Forelimb muscle (tissue), 1 donor: Measurements from ENCODE around the gene MTRFR. TPM values are rescaled to one million over a fixed set of nuclear protein-coding genes. Genes with fewer than 3 reads are reported as not detected.
"Not testable (repeated sequence)": the region's sequence is repeated elsewhere in the genome, so short reads cannot be mapped to it uniquely, and the experiment has no call there.

ENCODE experiments used
- DNase-seq: peaks from one replicate; pipeline ENCODE4 v3.0.0-alpha.2; 2013; ENCODE audit warnings: low read depth
- polyA plus RNA-seq: library from polyadenylated mRNA; unstranded; fragments of 120-200 nt; gene quantifications from one replicate; pipeline ENCODE4 v1.2.1, GENCODE V29; 2013; ENCODE audit not compliant: insufficient read length

Gene MTRFR
- polyA plus RNA-seq: 14.9 TPM

DNA sequence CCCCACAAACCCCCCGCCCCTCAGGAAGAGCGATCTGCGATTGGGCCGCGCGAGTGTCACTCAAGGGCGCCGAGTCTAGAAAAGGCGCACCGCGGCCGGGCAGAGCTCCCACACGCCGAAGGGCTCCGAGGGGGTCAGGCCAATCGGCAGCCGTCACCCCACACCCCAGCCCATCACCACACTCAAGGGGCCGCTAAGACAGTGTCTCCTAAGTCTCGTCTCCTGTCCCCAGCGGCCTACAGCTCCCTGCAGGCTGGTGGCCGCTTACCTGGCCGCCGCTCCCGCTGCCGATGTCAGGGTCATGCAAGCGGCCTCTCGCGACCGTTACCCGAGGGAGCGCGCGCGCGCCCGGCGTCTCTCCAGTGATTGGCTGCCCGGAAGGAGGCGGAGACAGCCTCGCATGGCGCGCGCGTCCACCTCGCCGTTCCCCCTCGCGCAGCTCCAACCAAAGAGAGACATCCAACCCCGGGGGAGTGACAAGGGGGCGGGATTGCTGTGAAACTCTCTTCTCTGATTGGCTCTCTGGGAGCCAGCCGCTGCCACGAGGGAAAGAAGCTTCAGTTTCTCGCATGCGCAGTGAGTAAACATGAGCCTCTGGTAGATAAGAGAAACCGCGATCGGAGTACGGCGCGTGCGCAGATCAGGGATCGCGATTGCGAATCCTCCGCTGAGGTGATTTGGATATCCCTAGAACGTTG lies at the start of gene MTRFR, which contains the start of gene MPHOSPH9:
TSS of gene MTRFR (plus strand) at position 630 of the 698 bp plus-strand sequence. CDS start 20,239 bp downstream, outside the sequence.
TSS of gene MPHOSPH9 (minus strand) at position 335 of the 698 bp plus-strand sequence. CDS start 2,777 bp downstream, outside the sequence.
- peak; percentile 98 for DNase-seq

DNA sequence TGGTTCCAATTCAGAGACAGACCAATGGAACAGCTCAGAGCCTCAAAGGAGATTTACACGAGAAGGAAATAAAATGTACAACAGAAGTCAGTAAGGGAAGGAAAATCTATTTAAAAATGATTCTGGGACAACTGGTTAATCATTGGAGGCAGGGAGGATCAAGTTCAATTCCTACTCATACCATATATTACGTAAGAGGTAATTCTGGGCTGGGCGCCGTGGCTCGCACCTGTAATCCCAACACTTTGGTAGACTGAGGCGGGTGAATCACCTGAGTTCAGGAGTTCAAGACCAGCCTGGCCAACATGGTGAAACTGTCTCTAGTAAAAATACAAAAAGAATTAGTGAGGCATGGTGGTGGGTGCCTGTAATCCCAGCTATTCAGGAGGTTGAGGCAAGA lies 45.6 kb upstream of the MTRFR start:
- no peak for DNase-seq

DNA sequence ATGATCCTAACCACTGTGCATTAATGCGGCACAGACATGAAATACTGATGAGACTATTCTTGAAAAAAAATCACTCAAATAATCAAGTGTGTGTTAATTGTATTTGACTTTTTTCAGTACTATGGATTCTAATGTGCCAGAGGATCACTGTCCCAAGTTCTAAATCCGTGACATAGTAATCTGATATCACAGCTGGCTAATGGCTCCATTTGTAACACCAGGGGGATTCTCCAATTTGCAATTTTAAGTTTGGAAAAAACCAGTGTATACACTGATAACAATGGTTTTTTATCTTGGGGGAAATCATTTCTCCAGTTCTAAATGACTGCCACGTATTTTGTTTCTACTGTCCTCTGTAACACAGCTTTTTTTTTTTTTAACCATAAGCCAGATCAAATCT lies 33.3 kb upstream of the MTRFR start:
- no peak for DNase-seq

DNA sequence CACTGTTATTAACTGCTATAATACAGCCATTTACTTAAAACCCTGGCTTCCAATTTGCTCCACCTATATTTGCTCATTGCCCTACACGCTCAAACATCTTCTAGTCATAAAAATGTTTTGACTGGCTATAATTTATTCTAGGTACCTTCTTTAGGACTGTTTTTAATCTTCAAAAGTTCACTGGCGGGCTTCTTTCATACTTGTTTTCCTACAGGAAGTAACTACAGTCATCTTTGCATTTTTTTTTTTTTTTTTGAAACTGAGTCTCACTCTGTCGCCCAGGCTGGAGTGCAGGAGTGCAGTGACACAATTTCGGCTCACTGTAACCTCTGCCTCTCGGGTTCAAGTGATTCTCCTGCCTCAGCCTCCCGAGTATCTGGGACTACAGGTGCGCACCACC lies 32.8 kb upstream of the MTRFR start:
- DNase-seq: no peak

DNA sequence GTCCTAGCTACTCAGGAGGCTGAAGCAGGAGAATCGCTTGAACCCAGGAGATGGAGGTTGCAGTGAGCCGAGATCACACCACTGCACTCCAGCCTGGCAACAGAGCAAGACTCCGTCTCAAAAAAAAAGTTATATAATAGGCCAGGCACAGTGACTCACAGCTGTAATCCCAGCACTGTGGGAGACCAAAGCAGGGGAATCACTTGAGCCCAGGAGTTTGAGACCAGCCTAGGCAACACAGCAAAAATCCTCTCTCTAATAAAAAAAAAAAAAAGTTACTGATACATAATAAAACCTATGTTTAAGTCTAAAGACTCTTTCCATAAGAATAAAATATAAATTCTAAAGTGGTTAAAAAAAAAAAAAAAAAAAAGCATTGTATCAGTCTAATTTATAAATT lies 26.4 kb upstream of the MTRFR start:
- DNase-seq: not testable (repeated sequence)

DNA sequence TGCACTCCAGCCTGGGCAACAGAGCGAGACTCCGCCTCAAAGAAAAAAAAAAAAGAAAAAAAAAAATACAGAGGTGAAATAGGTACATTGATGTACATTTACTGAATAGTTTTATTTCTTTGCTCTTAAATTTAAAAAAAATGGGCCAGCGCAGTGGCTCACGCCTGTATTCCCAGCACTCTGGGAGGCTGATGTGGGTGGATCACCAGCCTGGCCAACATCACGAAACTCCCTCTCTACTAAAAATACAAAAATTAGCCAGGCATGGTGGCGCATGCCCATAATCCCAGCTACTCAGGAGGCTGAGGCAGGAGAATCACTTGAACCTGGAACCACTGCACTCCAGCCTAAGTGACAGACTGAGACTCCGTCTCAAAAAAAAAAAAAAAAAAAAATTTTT lies 25.4 kb upstream of the MTRFR start:
- not testable (repeated sequence) for DNase-seq

DNA sequence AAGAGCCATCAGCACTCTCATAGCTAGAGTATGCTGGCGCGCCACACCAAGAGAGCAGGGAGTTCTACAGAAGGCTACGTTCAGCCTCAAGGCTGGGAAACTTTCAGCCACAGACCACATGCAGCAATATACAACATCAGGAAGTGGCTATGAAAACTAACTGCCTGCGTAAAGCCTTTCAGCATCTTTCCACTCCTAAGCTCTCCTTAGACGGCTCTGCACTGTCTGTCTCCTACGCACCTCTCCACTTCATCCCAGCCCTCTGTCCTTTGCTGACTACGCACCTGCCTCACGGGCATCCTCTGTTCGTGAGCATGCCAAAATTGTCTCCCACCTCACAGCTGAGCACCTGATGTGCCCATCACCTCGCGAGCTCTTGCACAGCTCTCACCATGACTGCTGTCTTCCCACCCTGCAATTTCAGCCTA lies 10.0 kb upstream of the MTRFR start:
- no peak for DNase-seq

DNA sequence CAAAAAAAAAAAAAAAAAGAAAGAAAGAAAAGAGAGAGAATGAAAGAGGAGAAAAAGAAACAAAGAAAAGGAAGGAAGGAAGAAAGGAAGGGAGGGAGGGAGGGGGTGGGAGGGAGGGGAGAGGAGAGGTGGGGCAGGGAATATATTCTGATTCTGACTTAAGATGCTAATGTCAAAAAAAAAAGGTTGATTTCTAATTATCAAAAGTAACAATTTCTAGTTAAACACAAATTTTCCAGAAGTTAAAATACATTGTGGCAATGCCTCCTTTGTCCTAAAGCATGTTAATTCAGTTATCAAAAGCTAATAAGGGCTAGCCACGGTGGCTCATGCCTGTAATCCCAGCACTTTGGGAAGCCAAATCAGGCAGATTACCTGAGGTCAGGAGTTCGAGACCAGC lies 7.8 kb upstream of the MTRFR start:
- no peak for DNase-seq

DNA sequence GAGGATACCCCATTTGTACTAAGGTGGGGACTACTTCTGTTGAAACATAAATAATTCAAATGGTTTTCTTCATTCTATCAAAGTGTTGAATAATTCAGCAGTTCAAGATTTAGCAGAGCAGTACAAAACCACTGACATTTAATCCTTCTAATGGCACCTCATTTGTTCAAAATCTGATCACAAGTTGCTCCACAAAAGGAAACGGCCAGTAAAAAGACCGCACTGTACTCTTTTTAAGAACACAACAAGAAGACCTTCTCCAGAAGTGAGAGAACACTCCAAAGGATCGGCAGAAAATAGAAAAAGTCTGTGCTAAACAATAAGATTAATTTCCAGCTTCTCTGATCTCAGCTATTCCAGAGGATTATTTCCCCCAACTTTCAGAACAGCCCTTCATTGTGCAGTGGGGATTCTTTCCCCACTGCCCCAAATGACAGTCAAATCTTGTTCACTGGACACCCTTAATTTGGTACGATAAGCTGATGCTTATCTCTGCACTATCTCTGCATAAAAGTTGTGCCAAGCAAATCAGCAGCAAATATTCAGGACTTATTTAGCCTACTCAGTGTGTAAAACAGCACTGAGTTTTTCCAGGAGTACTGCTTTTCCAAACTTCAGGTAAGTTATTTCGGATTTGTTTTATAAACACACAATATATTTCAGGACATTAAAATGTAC lies 5.5 kb upstream of the MTRFR start:
- DNase-seq: no peak

DNA sequence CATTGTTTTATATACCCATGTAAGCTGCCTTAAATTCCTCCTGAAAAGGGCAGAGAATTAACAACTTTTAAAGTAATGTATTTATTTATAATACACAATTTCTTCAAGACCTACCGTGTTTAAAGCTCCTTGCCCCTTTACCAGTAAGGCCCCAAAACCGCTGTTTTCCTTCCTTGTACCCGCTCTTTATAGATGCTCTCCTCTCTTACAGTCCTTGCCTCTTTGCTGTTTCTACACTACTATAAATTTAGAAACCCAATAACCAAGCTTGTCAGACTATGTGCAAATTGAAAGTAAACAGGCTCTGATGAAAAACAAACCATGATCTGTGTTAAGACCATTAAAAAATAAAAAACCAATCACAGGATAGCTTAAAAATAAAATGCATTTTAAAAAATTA lies 4.2 kb upstream of the MTRFR start:
- no peak for DNase-seq

DNA sequence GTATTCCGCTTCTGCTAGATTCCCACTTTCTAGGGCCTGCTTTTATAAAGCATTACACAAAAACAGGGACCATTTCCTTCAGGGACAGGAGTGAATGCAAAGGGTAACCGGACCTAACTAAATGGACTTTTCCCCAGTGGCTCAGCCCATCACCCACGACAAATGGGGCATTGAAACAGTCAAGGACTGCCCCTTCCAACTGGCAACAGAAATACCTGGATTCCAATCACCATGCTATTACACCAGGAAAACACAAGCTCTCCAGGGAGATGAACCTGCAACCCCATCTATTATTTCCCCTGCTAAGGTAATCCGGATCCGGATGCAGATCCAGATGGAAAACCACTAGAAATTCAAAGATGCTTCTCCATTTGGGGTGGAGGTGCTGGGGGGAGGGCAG lies 1.3 kb upstream of the MTRFR start:
- no peak for DNase-seq

DNA sequence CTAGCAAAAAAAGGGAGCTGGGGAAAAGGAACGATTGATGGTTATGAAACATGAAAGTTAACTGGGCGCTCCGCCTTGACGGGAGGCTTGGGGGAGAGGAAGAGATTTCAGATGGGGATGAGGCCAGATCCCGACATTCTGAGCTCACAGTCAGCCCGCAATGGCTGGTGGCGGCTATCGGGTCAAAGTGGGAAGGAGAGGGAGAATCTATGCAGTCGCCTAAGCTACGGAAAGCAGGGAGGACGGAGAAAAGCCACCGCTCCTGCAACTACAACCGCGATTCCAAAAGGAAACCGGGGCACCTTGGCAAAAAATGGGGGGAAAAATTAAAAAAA lies 797 bp upstream of the MTRFR start:
- no peak for DNase-seq

DNA sequence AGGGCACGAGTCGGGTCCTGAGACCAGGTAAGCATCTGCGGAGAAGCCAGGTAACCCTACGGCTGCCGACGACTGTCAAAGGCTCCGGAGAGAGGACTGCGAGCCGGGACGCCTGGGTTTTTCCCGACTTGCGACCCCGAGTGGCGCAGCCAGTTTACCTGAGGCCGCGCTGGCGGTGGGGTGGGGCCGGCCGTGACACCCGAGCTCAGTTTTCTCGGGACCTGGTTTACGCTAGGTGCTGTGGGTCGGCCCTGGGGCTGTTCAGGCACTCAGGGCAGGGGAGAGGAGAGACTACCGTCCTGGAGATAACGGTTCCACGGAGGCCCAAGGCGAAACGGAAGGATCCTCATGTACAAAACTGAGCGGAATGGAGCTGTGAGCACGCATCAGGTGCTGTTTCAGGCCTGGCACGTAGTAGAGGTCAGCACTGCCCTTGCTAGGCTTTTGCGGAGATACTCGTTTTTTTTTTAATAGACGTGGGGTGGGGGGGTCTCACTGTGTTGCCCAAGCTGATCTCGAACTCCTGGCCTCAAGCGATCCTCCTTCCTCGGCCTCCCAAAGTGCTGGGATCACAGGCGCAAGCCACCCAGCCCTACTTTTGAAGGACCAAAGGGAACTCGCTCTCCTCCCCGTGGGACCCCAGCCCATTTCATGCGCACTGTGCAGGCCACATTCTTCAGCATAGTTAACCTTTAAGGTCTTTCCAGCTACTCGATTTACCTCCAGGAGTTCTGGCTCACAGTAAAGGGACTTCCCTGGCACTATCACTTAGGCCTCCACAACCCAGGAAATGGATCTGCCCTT lies 471 bp downstream of the MTRFR start:
- no peak for DNase-seq

DNA sequence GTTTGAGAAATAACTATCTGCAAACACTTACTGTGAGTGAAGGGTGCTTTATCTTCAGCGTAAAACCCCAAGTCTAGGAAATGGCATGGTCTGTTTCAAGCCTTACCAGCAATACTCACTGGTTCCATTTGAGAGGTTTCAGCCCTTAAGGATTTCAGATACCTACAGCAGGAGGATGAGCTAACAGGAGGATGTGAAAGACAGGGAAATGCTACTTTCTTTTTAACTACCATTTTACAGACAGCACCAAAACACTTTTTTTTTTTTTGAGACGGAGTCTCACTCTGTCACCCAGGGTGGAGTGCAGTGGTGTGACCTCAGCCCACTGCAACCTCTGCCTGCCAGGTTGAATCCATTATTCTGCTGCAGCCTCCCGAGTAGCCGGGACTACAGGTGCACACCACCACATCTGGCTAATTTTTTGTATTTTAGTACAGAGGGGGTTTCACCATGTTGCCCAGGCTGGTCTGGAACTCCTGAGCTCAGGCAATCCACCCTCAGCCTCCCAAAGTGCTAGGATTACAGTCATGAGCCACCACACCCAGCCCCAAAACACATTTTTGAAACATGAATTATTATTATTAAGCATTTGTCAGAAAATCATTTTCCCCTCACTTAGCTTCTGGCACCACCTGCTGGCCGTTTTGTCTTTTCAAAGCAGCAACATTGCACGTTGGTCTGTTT lies 4.6 kb downstream of the MTRFR start:
- no peak for DNase-seq

DNA sequence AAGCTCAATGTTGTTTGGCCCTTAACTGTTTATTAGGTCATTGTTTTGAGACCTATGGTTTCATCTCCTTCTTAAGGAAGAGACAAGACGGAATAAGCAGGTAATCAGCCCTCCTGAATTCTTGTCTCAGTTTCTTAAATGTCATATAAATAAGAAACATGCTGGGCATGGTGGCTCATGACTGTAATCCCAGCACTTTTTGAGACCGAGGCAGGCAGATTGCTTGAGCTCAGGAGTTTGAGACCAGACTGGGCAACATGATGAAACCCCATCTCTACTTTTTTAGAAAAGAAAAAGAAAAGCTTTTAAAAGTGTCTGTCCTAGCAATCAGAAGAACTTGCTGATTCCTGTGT lies 5.1 kb downstream of the MTRFR start:
- no peak for DNase-seq

DNA sequence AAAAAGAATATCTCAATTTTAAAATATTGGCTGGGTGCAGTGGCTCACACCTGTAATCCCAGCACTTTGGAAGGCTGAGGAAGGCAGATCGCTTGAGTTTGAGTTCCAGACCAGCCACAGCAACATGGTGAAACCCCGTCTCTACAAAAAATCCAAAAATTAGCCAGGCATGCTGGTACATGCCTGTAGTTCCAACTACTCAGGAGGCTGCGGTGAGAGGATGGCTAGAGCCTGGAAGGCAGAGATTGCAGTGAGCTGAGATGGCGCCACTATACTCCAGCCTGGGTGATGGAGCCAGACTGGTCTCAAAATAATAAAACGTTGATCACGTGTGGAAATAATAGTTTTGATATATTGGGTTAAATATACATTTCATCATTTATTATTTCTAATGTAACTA lies 5.7 kb downstream of the MTRFR start:
- no peak for DNase-seq

DNA sequence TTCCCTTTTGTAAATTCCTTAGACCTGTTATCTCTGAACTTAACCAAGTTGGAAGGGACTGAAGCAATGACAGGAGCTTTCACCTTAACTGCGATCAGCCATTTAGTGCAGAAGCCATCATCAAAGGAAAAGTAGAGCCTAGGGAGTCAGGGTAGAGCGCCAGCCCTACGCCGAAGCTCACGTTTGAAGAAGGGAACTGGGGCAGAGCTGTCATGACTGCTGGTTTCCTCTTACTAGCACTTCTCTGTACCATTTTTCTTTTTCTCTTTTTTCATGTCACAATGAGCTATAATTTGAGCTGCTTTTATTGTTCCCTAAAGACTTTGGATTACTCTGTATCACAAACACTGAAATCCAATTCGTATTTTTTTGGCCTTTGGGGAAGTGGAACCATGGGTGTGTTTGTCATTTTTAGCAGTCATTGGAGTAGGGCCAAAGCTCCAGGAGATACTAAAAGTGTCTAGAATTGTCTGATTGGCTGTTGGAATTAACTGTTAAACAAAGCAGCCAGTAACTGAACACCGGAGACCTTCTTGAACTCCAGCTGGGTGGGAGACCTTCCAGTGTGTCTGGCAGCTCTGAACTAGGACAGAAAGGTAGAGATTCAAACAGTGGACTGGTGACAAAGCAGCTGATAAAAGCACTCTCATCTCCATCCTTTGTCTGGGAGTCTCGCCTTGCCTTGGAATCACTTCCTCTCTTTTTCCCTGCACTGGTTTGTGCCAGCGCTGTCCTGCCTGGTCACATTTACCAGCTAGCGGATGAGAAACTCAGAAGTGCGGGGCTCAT lies 9.1 kb downstream of the MTRFR start:
- DNase-seq: no peak

DNA sequence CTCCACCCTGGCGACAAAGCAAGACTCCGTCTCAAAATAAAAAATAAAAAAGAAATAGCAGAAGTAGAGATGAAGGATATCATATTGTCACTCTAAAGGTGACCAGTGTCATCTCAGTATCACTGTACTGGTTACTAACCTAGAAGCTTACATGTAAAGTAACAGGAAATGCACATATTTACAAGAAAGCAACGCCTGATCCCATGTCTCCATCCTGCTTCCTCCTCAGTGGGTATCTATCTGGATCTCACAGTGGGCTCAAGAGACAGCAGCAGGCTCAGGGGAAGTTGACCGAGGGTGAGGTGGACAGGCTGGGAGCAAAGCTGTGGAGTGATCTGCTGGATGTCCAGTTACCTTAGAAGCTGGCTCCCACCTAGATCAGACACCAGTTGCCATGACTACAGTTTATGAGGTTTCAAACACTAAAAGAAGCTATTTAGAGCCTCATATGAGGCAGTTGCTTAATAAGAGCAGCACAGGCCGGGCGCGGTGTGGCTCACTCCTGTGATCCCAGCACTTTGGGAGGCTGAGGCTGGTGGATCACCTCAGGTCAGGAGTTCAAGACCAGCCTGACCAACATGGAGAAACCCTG lies 10.5 kb downstream of the MTRFR start:
- DNase-seq: no peak

DNA sequence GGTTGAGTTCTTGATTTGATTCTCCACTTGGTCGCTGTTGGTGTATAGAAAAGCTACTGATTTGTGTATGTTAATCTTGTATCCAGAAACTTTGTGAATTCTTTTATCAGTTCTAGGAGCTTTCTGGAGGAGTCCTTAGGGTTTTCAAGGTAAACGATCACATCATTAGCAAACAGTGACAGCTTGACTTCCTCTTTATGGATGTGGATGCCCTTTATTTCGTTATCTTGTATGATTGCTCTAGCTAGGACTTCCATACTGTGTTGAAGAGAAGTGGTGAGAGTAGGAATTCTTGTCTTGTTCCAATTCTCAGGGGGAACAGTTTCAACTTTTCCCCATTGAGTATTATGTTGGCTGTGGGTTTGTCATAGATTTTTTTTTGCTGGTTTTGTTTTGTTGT lies 12.4 kb downstream of the MTRFR start:
- no peak for DNase-seq

DNA sequence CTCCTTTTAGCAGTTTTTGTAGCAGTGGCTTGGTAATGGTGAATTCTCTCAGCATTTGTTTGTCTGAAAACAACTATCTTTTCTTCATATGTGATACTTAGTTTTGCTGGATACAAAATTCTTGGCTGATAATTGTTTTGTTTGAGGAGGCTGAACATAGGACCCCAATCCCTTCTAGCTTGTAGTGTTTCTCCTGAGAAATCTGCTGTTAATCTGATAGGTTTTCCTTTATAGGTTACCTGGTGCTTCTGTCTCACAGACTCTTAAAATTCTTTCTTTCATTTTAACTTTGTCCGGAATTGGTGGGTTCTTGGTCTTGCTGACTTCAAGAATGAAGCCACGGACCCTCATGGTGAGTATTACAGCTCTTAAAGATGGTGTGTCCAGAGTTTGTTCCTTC lies 14.9 kb downstream of the MTRFR start:
- DNase-seq: not testable (repeated sequence)
